GM23248 (cell line): Measurements from ENCODE around the gene NOC4L. TPM values are rescaled to one million over a fixed set of nuclear protein-coding genes. Genes with fewer than 3 reads are reported as not detected.

ENCODE experiments used
- DNase-seq: peaks from one replicate; pipeline ENCODE4 v3.0.0-alpha.2; 2015
- H2AFZ ChIP-seq: fragments of 200-600 bp; sonication (generic); 2 replicates; pipeline ENCODE4 v1.6.1; 2016; ENCODE audit warnings: antibody characterized with exemption
- H3F3A ChIP-seq: fragments of 200-600 bp; sonication (generic); 2 replicates; pipeline ENCODE4 v1.6.1; 2016; ENCODE audit warnings: mild to moderate bottlenecking, antibody characterized with exemption, mixed run types; ENCODE audit not compliant: insufficient read depth
- H3K27ac ChIP-seq: fragments of 200-600 bp; sonication (generic); 2 replicates; pipeline ENCODE4 v1.5.1; 2016; ENCODE audit warnings: mild to moderate bottlenecking
- H3K27me3 ChIP-seq: fragments of 200-600 bp; sonication (generic); replicated peaks from 2 replicates; pipeline ENCODE4 v1.6.1; 2016; ENCODE audit warnings: mild to moderate bottlenecking; ENCODE audit not compliant: insufficient read depth
- H3K36me3 ChIP-seq: fragments of 200-600 bp; sonication (generic); 2 replicates; pipeline ENCODE4 v1.6.1; 2016; ENCODE audit warnings: low read depth, mild to moderate bottlenecking
- H3K4me1 ChIP-seq: fragments of 200-600 bp; sonication (generic); 2 replicates; pipeline ENCODE4 v1.6.1; 2016; ENCODE audit warnings: mild to moderate bottlenecking; ENCODE audit not compliant: insufficient read depth
- H3K4me2 ChIP-seq: fragments of 200-600 bp; sonication (generic); one replicate; pipeline ENCODE4 v1.6.1; 2016; ENCODE audit warnings: mild to moderate bottlenecking; ENCODE audit not compliant: unreplicated experiment
- H3K4me3 ChIP-seq: fragments of 200-600 bp; sonication (generic); 2 replicates; pipeline ENCODE4 v1.5.1; 2016; ENCODE audit warnings: mild to moderate bottlenecking
- H3K79me2 ChIP-seq: fragments of 200-600 bp; sonication (generic); 2 replicates; pipeline ENCODE4 v1.6.1; 2016; ENCODE audit warnings: mild to moderate bottlenecking; ENCODE audit not compliant: insufficient read depth
- H3K9ac ChIP-seq: fragments of 200-600 bp; sonication (generic); 2 replicates; pipeline ENCODE4 v1.6.1; 2016; ENCODE audit warnings: mild to moderate bottlenecking
- H3K9me2 ChIP-seq: fragments of 200-600 bp; sonication (generic); 2 replicates; pipeline ENCODE4 v1.6.1; 2016; ENCODE audit warnings: mixed run types, mild to moderate bottlenecking, moderate library complexity; ENCODE audit not compliant: insufficient read depth
- H3K9me3 ChIP-seq: fragments of 200-600 bp; sonication (generic); one replicate; pipeline ENCODE4 v1.6.1; 2017; ENCODE audit warnings: low read depth
- H4K20me1 ChIP-seq: fragments of 200-600 bp; sonication (generic); 2 replicates; pipeline ENCODE4 v1.6.0; 2016; ENCODE audit not compliant: insufficient read depth
- EZH2 ChIP-seq: fragments of 200-600 bp; sonication (generic); IDR thresholded peaks from 2 replicates; pipeline ENCODE4 v1.6.1; 2018; ENCODE audit warnings: antibody characterized with exemption, mild to moderate bottlenecking; ENCODE audit not compliant: insufficient read depth, poor library complexity, severe bottlenecking
- EZH2phosphoT487 ChIP-seq: fragments of 200-600 bp; sonication (generic); IDR thresholded peaks from 2 replicates; pipeline ENCODE4 v1.6.1; 2018; ENCODE audit warnings: antibody characterized with exemption, moderate library complexity, mild to moderate bottlenecking, low read depth; ENCODE audit not compliant: insufficient read depth
- WGBS, 2 experiments: methylation state at CpG; one replicate each; pipeline ENCODE4 v1.1.6; 2015 to 2017; ENCODE audit warnings: low lambda C conversion rate in 2 of 2, low coverage in 1 of 2; ENCODE audit errors: missing lambda C conversion rate in 2 of 2; 5-methylcytosine and 5-hydroxymethylcytosine counted together
- in situ Hi-C: fragments of 300-500 bp; cut with MboI; formaldehyde crosslinking; loops from 2 replicates; pipeline ENCODE4 v1.15.0; 2020
- polyA plus RNA-seq: library from polyadenylated mRNA; unstranded; fragments of >200 nt; fragmentation: Nextera tagmentation; extraction: Ambion mirVana; gene quantifications from 2 replicates; pipeline ENCODE4 v1.2.1, GENCODE V29; 2016
- total RNA-seq: library from RNA; depleted of rRNA; stranded (reverse); fragments of >200 nt; shearing (Covaris generic); gene quantifications from 2 replicates; pipeline ENCODE4 v1.2.3, GENCODE V29; 2014

NOC4L gene
- total and polyA plus RNA-seq, 2 experiments from 2014 or later = 10.2 to 22.7 TPM

GRCh38 chr12:132127041-132127440, 17.2 kb upstream of the NOC4L start:
- Histone ChIP-seq H3K4me2 (no peak overlapping the region), H3K9ac (no peak overlapping the region), H3F3A (0 out of 2 replicates have a peak, but pooled peaks cover 14% of the 10 kb centered on the region), H3K9me2 (no peaks in the 10 kb centered on the region), H3K27me3 (no peaks in the 10 kb centered on the region), H4K20me1 (no peaks in the 10 kb centered on the region), H3K4me1 (no peaks in the 10 kb centered on the region), H3K9me3 (no peaks in the 10 kb centered on the region), H2AFZ (no peak overlapping the region), H3K79me2 (no peaks in the 10 kb centered on the region), H3K4me3 (no peak overlapping the region), H3K36me3 (peaks cover 58% of the 10 kb centered on the region), H3K27ac (no peak overlapping the region)
- DNase-seq = no peak
- WGBS, 2 experiments = 97 to 98% methylated on average over 8 of the region's 8 CpGs
- in situ Hi-C loops = no loop called here
- TF ChIP-seq EZH2phosphoT487 = no peak
- TF ChIP-seq EZH2 = no peak

GRCh38 chr12:132129007-132129406, 15.2 kb upstream of the NOC4L start:
- H3K4me1 ChIP-seq = no peaks in the 10 kb centered on the region
- TF ChIP-seq EZH2phosphoT487 (no peak), EZH2 (no peak)
- H3K4me2 ChIP-seq = no peak overlapping the region
- H3K4me3 ChIP-seq = no peak overlapping the region
- H3K36me3 ChIP-seq = peaks cover 44% of the 10 kb centered on the region
- no peaks in the 10 kb centered on the region for H4K20me1 ChIP-seq
- 71% methylated on average over 3 of the region's 3 CpGs for WGBS, 2 experiments
- H3K9ac ChIP-seq = no peak overlapping the region
- no peak for DNase-seq
- H3K27ac ChIP-seq = no peak overlapping the region
- H3K79me2 ChIP-seq = no peaks in the 10 kb centered on the region
- no peak overlapping the region for H2AFZ ChIP-seq
- H3K9me2 ChIP-seq = no peaks in the 10 kb centered on the region
- H3K9me3 ChIP-seq = no peaks in the 10 kb centered on the region
- H3K27me3 ChIP-seq = no peaks in the 10 kb centered on the region
- H3F3A ChIP-seq = 0 out of 2 replicates have a peak, but pooled peaks cover 14% of the 10 kb centered on the region
- in situ Hi-C loops = no loop called here

GRCh38 chr12:132130690-132131089, 13.6 kb upstream of the NOC4L start:
- Histone ChIP-seq H3K79me2 (no peaks in the 10 kb centered on the region), H3K4me2 (no peak overlapping the region), H3K27me3 (no peaks in the 10 kb centered on the region), H4K20me1 (no peaks in the 10 kb centered on the region), H3K4me1 (no peaks in the 10 kb centered on the region), H2AFZ (no peak overlapping the region), H3K9ac (no peak overlapping the region), H3F3A (0 out of 2 replicates have a peak, but pooled peaks cover 14% of the 10 kb centered on the region), H3K36me3 (peaks cover 37% of the 10 kb centered on the region), H3K9me3 (no peaks in the 10 kb centered on the region), H3K27ac (no peak overlapping the region), H3K4me3 (no peak overlapping the region), H3K9me2 (no peaks in the 10 kb centered on the region)
- TF ChIP-seq EZH2phosphoT487 (no peak), EZH2 (no peak)
- WGBS, 2 experiments = 92 to 93% methylated on average over 9 to 14 of the region's 14 CpGs
- in situ Hi-C loops = no loop called here
- DNase-seq = no peak

GRCh38 chr12:132131229-132131628, 13.0 kb upstream of the NOC4L start:
- Histone ChIP-seq H3K9me3 (no peaks in the 10 kb centered on the region), H4K20me1 (no peaks in the 10 kb centered on the region), H3K27ac (no peak overlapping the region), H3K9ac (no peak overlapping the region), H3K4me1 (no peaks in the 10 kb centered on the region), H3K27me3 (no peaks in the 10 kb centered on the region), H3K36me3 (peaks cover 32% of the 10 kb centered on the region), H3K4me3 (no peak overlapping the region), H2AFZ (no peak overlapping the region), H3K4me2 (no peak overlapping the region), H3K79me2 (no peaks in the 10 kb centered on the region), H3F3A (0 out of 2 replicates have a peak, but pooled peaks cover 14% of the 10 kb centered on the region), H3K9me2 (no peaks in the 10 kb centered on the region)
- in situ Hi-C loops = no loop called here
- WGBS, 2 experiments = 96 to 97% methylated on average over 14 of the region's 14 CpGs
- DNase-seq = no peak
- no peak for TF ChIP-seq EZH2phosphoT487
- TF ChIP-seq EZH2 = no peak

GRCh38 chr12:132131952-132132351, 12.3 kb upstream of the NOC4L start:
- Histone ChIP-seq H3K9me2 (no peaks in the 10 kb centered on the region), H3K9ac (no peak overlapping the region), H3F3A (peaks cover 15% of the 10 kb centered on the region; the same call in 1 of the 2 replicates), H2AFZ (no peak overlapping the region), H3K27me3 (no peaks in the 10 kb centered on the region), H4K20me1 (no peaks in the 10 kb centered on the region), H3K9me3 (no peaks in the 10 kb centered on the region), H3K27ac (no peak overlapping the region), H3K4me3 (no peak overlapping the region), H3K36me3 (peaks cover 25% of the 10 kb centered on the region), H3K4me1 (no peaks in the 10 kb centered on the region), H3K4me2 (no peak overlapping the region), H3K79me2 (no peaks in the 10 kb centered on the region)
- no peak for DNase-seq
- in situ Hi-C loops = no loop called here
- 91% methylated on average over 14 of the region's 14 CpGs for WGBS, 2 experiments
- TF ChIP-seq EZH2phosphoT487 (no peak), EZH2 (no peak)
